Caco-2 (cell line): Measurements from ENCODE around the gene MGMT. TPM values are rescaled to one million over a fixed set of nuclear protein-coding genes. Genes with fewer than 3 reads are reported as not detected.

ENCODE experiments used
- BruUV-seq: library from RNA; stranded (reverse); fragments of 400-500 nt; replicated peaks from 2 replicates; lab custom pipeline; 2021; lab: Mats Ljungman, UMichigan
- CTCF ChIA-PET: fragments of 300-600 bp; sonication (Branson Sonifier 250); formaldehyde crosslinking; loops from one replicate; lab custom pipeline; 2022; ENCODE audit warnings: antibody characterized with exemption; lab: Charles Lee
- POLR2A ChIA-PET: fragments of 300-600 bp; sonication (Branson Sonifier 250); formaldehyde crosslinking; loops from one replicate; lab custom pipeline; 2022; ENCODE audit warnings: antibody characterized with exemption; lab: Charles Lee
- DNase-seq, 2 experiments: peaks; one replicate each; pipeline versions ENCODE4 v3.0.0 to v3.0.0-alpha.2; 2020 to 2022
- H3K27me3 ChIP-seq: replicated peaks from 2 replicates; pipeline ENCODE4 v1.6.0; 2011; ENCODE audit warnings: low read length; ENCODE audit not compliant: control insufficient read depth, insufficient read depth
- H3K36me3 ChIP-seq: 2 replicates; pipeline ENCODE4 v1.5.1; 2011; ENCODE audit warnings: low read length; ENCODE audit not compliant: control insufficient read depth, insufficient read depth
- H3K4me1 ChIP-seq: fragments of 250-450 bp; sonication (Bioruptor Pico); 2 replicates; pipeline ENCODE4 v1.5.1; 2020; ENCODE audit warnings: mild to moderate bottlenecking
- H3K4me3 ChIP-seq: 2 replicates; pipeline ENCODE4 v1.5.1; 2011; ENCODE audit warnings: low read depth, mild to moderate bottlenecking, control low read depth, low read length
- H3K9me3 ChIP-seq: fragments of 250-450 bp; sonication (Bioruptor Pico); 2 replicates; pipeline ENCODE4 v1.5.1; 2020; ENCODE audit warnings: mild to moderate bottlenecking, moderate library complexity
- H3K27ac Mint-ChIP-seq: one replicate; pipeline ENCODE4 v1.8.0; 2022; ENCODE audit warnings: mixed read lengths; ENCODE audit not compliant: unreplicated experiment
- H3K27me3 Mint-ChIP-seq: one replicate; pipeline ENCODE4 v1.8.0; 2022; ENCODE audit warnings: mixed read lengths; ENCODE audit not compliant: insufficient read depth, unreplicated experiment
- H3K36me3 Mint-ChIP-seq: one replicate; pipeline ENCODE4 v1.8.0; 2022; ENCODE audit warnings: mild to moderate bottlenecking, mixed read lengths; ENCODE audit not compliant: insufficient read depth, unreplicated experiment
- H3K4me1 Mint-ChIP-seq: one replicate; pipeline ENCODE4 v1.8.0; 2022; ENCODE audit warnings: low read depth, mixed read lengths; ENCODE audit not compliant: unreplicated experiment
- H3K4me3 Mint-ChIP-seq: one replicate; pipeline ENCODE4 v1.8.0; 2022; ENCODE audit warnings: mild to moderate bottlenecking, moderate library complexity, mixed read lengths; ENCODE audit not compliant: unreplicated experiment
- H3K9me3 Mint-ChIP-seq: one replicate; pipeline ENCODE4 v1.8.0; 2022; ENCODE audit warnings: mixed read lengths; ENCODE audit not compliant: unreplicated experiment
- intact Hi-C: fragments of 100-400 bp; cut with micrococcal nuclease; formaldehyde crosslinking; loops from one replicate; pipeline ENCODE4 v1.10.0; 2022; ENCODE audit not compliant: unreplicated experiment
- total RNA-seq: library from RNA; stranded (reverse); gene quantifications from 2 replicates; pipeline ENCODE4 v1.2.3, GENCODE V29; 2022
- TF ChIP-seq, protein P1 (sequence below), 2 experiments: fragments of 200-600 bp in 1 of 2; IDR thresholded peaks; 1 replicate in 1 of 2; 2 replicates in 1 of 2; pipeline versions ENCODE4 v1.5.1 to v1.8.0; 2011 to 2022; ENCODE audit warnings: antibody characterized with exemption in 1 of 2, control low read depth in 1 of 2, inconsistent platforms in 1 of 2, low read depth in 1 of 2, low read length in 1 of 2, mild to moderate bottlenecking in 1 of 2, moderate library complexity in 1 of 2; ENCODE audit not compliant: insufficient read depth in 1 of 2, severe bottlenecking in 1 of 2, unreplicated experiment in 1 of 2

The MGMT gene
- total RNA-seq, 1 experiment from 2014 or later: 57.0 TPM

DNA sequence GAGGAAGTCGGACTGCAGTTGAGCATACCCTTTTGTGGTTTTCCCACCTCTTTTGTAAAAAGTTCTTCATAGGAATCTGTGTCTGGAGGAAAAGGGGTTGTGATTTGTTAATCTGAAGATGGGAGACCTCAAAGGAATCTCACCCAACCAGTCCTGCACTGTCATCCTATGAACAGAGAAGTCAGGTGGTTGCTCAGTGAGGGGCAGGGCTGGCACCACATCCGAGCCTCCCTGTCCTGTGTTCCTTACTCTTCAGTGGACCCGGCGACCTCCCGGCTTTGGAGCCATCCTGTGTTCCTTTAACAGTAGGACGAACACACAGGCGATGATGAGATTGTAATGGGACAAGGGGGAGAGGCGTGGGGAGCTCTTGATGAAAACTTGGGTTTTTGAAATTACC is 2.8 kb upstream of the MGMT start:
- peaks cover 73% of the 10 kb centered on the region for H3K4me1 ChIP-seq
- no peaks in the 10 kb centered on the region for H3K36me3 ChIP-seq
- Mint-ChIP-seq H3K4me3 (peak overlapping the region; percentile 49), H3K4me1 (peaks cover 31% of the 10 kb centered on the region), H3K27me3 (no peaks in the 10 kb centered on the region), H3K36me3 (peaks cover 27% of the 10 kb centered on the region), H3K27ac (peak overlapping the region; percentile 98), H3K9me3 (peaks cover 10% of the 10 kb centered on the region)
- peak; percentile 59 to 73 for DNase-seq
- intact Hi-C loops: loop anchor here (10.0 kb wide), 1 partner anchor 501 kb away; the partner anchor contains the start of gene EBF3
- BruUV-seq: no TSS peak
- ChIA-PET CTCF (no interaction called here), POLR2A (interaction anchor here (0.6 kb wide), 1 partner anchor 13 kb away, joined by 3 read pairs; no protein-coding TSS in a partner anchor)
- H3K27me3 ChIP-seq: no peaks in the 10 kb centered on the region
- no peak overlapping the region for H3K4me3 ChIP-seq
- TF ChIP-seq, protein P1, sequence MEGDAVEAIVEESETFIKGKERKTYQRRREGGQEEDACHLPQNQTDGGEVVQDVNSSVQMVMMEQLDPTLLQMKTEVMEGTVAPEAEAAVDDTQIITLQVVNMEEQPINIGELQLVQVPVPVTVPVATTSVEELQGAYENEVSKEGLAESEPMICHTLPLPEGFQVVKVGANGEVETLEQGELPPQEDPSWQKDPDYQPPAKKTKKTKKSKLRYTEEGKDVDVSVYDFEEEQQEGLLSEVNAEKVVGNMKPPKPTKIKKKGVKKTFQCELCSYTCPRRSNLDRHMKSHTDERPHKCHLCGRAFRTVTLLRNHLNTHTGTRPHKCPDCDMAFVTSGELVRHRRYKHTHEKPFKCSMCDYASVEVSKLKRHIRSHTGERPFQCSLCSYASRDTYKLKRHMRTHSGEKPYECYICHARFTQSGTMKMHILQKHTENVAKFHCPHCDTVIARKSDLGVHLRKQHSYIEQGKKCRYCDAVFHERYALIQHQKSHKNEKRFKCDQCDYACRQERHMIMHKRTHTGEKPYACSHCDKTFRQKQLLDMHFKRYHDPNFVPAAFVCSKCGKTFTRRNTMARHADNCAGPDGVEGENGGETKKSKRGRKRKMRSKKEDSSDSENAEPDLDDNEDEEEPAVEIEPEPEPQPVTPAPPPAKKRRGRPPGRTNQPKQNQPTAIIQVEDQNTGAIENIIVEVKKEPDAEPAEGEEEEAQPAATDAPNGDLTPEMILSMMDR (IDR thresholded peaks at IDR 0.05; ENCODE audit: insufficient read depth in 1 of 2, low read depth in 1 of 2, low read length in 1 of 2, severe bottlenecking in 1 of 2, unreplicated experiment in 1 of 2): no peak
- no peaks in the 10 kb centered on the region for H3K9me3 ChIP-seq

DNA sequence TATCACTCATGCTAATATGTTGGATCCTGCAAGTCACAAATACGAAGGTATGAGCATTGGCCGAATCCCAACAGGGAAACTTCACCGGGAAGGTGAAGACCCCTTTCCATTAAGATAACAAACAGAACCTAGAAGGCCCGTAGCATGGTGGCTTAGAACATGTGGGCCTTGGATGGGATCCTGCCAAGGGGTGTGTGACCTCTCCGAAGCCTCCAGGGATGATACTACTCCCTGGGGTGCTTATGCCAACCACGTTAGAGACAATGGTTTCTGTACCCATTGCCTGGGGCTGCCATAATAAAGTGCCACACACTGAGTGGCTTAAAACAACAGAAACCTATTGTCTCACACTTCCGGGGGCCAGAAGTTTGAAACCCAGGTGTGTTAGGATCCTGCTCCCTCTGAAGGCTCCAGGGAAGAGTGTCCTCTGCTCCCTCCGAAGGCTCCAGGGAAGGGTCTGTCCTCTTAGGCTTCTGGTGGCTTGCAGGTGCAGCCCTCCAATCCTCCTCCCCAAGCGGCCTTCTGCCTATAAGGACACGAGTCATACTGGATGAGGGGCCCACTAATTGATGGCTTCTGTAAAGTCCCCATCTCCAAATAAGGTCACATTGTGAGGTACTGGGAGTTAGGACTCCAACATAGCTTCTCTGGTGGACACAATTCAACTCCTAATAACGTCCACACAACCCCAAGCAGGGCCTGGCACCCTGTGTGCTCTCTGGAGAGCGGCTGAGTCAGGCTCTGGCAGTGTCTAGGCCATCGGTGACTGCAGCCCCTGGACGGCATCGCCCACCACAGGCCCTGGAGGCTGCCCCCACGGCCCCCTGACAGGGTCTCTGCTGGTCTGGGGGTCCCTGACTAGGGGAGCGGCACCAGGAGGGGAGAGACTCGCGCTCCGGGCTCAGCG is 992 bp upstream of the MGMT start:
- Mint-ChIP-seq H3K27ac (no peak overlapping the region), H3K4me3 (peak overlapping the region; percentile 82), H3K27me3 (no peaks in the 10 kb centered on the region), H3K9me3 (peaks cover 10% of the 10 kb centered on the region), H3K4me1 (peaks cover 44% of the 10 kb centered on the region), H3K36me3 (peaks cover 38% of the 10 kb centered on the region)
- peak overlapping the region; percentile 54 for H3K4me3 ChIP-seq
- peak in 1 of 2 experiments; percentile 8 for DNase-seq
- no peaks in the 10 kb centered on the region for H3K9me3 ChIP-seq
- POLR2A ChIA-PET: interaction anchor here (0.6 to 1.0 kb wide), 10 partner anchors 8 to 645 kb away, joined by 3 to 7 read pairs (median 4); partner anchors contain the start of gene C10orf143
- intact Hi-C loops: loop anchor here (5.0 to 10.0 kb wide), 3 partner anchors 36 to 499 kb away; partner anchors contain the start of gene EBF3
- no peaks in the 10 kb centered on the region for H3K36me3 ChIP-seq
- no peaks in the 10 kb centered on the region for H3K27me3 ChIP-seq
- TSS peak; percentile 53 for BruUV-seq
- TF ChIP-seq, protein P1 (IDR thresholded peaks at IDR 0.05; ENCODE audit: insufficient read depth in 1 of 2, low read depth in 1 of 2, low read length in 1 of 2, severe bottlenecking in 1 of 2, unreplicated experiment in 1 of 2): no peak
- peaks cover 75% of the 10 kb centered on the region for H3K4me1 ChIP-seq
- CTCF ChIA-PET: no interaction called here

DNA sequence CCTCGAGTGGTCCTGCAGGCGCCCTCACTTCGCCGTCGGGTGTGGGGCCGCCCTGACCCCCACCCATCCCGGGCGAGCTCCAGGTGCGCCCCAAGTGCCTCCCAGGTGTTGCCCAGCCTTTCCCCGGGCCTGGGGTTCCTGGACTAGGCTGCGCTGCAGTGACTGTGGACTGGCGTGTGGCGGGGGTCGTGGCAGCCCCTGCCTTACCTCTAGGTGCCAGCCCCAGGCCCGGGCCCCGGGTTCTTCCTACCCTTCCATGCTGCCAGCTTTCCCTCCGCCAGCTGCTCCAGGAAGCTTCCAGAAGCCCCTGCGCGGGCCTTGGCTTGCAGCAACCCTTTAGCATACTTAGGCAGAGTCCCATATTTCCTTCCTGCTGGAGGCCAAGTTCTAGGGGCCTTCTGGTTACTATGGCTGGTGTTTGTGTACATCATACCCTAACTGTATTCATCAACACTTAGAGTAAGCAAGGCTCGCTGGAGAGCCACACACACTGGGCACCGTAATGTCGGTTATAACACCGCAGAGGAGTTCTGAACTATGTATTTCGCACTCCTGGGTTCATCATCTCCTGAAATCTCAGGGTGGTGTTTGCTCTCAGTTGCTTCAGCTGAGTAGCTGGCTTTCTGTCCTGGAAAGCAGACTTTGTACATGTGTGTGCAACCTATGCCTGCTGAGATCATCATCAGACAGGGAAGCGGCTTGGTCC is 471 bp downstream of the MGMT start:
- intact Hi-C loops: loop anchor here (5.0 to 10.0 kb wide), 3 partner anchors 35 to 497 kb away; partner anchors contain the start of gene EBF3
- Histone ChIP-seq H3K4me1 (peaks cover 60% of the 10 kb centered on the region), H3K4me3 (peak overlapping the region; percentile 88), H3K9me3 (no peaks in the 10 kb centered on the region), H3K27me3 (no peaks in the 10 kb centered on the region), H3K36me3 (no peaks in the 10 kb centered on the region)
- TF ChIP-seq, protein P1 (IDR thresholded peaks at IDR 0.05; ENCODE audit: insufficient read depth in 1 of 2, low read depth in 1 of 2, low read length in 1 of 2, severe bottlenecking in 1 of 2, unreplicated experiment in 1 of 2): no peak
- CTCF ChIA-PET: no interaction called here
- Mint-ChIP-seq H3K4me3 (peak overlapping the region; percentile 82), H3K9me3 (peaks cover 10% of the 10 kb centered on the region), H3K27me3 (no peaks in the 10 kb centered on the region), H3K4me1 (peaks cover 33% of the 10 kb centered on the region), H3K36me3 (peaks cover 32% of the 10 kb centered on the region), H3K27ac (peak overlapping the region; percentile 70)
- DNase-seq: peak in 1 of 2 experiments; percentile 30
- BruUV-seq: no TSS peak
- POLR2A ChIA-PET: interaction anchor here (0.6 to 1.0 kb wide), 5 partner anchors 38 to 644 kb away, joined by 3 to 20 read pairs (median 4); partner anchors contain the start of gene C10orf143
